WERI-Rb-1 (cell line): ENCODE data around the gene CACNA1I.

Experiments used
- DNase-seq: peaks from one replicate; pipeline ENCODE4 v3.0.0-alpha.2; 2020
- H3K27ac ChIP-seq: fragments of 250-450 bp; sonication (Bioruptor Pico); 2 replicates; pipeline ENCODE4 v1.5.1; 2020; ENCODE audit warnings: mild to moderate bottlenecking, moderate library complexity
- H3K27me3 ChIP-seq: fragments of 250-450 bp; sonication (Bioruptor Pico); 2 replicates; pipeline ENCODE4 v1.5.1; 2021; ENCODE audit warnings: mild to moderate bottlenecking, low read depth, moderate library complexity; ENCODE audit not compliant: insufficient read depth, severe bottlenecking
- H3K36me3 ChIP-seq: fragments of 250-450 bp; sonication (Bioruptor Pico); 2 replicates; pipeline ENCODE4 v1.5.1; 2020; ENCODE audit warnings: mild to moderate bottlenecking, moderate library complexity
- H3K4me3 ChIP-seq: 2 replicates; pipeline ENCODE4 v1.5.1; 2011; ENCODE audit warnings: low read depth, mild to moderate bottlenecking, control low read depth, low read length
- H3K9me3 ChIP-seq: fragments of 250-450 bp; sonication (Bioruptor Pico); 2 replicates; pipeline ENCODE4 v1.5.1; 2021; ENCODE audit warnings: mild to moderate bottlenecking, moderate library complexity; ENCODE audit not compliant: severe bottlenecking
- TF ChIP-seq, protein P1 (sequence below): IDR thresholded peaks from 2 replicates; pipeline ENCODE4 v1.5.1; 2011; ENCODE audit warnings: low read depth, mild to moderate bottlenecking, control low read depth, inconsistent platforms, low read length

Gene CACNA1I

DNA sequence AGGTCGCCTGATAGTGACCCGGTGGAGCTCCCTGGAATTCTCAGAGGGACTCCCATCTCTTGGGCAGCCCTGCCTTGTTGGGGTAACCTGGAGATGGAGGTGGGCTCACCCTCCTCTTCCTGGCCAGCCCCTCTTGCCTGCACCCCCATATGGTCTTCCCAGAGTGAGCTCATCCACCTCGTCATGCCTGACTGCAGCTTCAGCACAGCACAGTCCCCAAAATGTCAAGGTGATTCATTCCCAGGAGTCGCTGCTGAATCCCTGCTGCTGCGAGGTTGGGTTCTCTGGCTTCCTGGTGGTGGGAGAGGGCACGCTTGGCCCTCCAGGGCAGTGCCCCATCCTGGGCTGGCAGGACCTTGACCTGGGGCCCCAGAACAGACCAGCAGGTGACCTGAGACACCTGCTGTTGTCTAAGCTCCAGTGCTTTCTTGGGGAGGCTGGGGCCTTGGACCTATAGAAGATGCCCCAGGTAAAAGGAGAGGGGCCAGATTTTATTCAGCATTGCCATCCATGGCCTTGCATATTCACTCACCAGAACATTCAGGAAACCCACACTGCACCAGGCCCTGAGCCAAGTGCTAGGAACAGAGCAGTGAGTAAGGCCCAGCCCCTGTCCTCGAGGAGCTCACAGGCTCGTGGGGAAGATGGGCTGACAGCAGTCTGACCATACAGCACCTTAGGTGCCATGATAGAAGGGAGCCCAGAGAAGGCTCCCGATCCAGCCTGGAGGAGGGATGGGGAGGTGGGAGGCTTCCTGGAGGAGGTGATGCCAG, 72.9 kb downstream of the CACNA1I start:
- no peak for DNase-seq
- Histone ChIP-seq H3K36me3 (no peaks in the 10 kb centered on the region), H3K27me3 (no peaks in the 10 kb centered on the region), H3K9me3 (no peaks in the 10 kb centered on the region), H3K27ac (no peak overlapping the region), H3K4me3 (no peak overlapping the region)
- TF ChIP-seq, protein P1, sequence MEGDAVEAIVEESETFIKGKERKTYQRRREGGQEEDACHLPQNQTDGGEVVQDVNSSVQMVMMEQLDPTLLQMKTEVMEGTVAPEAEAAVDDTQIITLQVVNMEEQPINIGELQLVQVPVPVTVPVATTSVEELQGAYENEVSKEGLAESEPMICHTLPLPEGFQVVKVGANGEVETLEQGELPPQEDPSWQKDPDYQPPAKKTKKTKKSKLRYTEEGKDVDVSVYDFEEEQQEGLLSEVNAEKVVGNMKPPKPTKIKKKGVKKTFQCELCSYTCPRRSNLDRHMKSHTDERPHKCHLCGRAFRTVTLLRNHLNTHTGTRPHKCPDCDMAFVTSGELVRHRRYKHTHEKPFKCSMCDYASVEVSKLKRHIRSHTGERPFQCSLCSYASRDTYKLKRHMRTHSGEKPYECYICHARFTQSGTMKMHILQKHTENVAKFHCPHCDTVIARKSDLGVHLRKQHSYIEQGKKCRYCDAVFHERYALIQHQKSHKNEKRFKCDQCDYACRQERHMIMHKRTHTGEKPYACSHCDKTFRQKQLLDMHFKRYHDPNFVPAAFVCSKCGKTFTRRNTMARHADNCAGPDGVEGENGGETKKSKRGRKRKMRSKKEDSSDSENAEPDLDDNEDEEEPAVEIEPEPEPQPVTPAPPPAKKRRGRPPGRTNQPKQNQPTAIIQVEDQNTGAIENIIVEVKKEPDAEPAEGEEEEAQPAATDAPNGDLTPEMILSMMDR: no peak

DNA sequence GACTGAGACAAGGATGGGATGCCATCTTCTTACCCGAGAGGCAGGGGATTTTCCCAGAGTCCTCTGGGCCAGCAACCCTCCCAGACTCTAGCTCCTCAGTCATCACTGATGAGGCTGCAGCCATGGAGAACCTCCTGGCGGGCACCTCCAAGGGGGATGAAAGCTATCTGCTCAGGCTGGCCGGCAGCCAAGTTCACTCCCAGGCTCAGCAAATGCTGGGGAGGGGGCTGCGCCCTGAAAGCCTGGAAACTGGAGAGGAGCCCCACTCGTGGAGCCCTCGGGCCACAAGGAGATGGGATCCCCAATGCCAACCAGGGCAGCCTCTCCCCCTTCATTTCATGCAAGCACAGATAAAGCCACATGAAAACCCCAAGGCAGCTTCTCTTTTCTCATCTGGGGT, 75.0 kb downstream of the CACNA1I start:
- TF ChIP-seq, protein P1: no peak
- H3K27me3 ChIP-seq: no peaks in the 10 kb centered on the region
- H3K9me3 ChIP-seq: no peaks in the 10 kb centered on the region
- H3K36me3 ChIP-seq: no peaks in the 10 kb centered on the region
- no peak overlapping the region for H3K4me3 ChIP-seq
- H3K27ac ChIP-seq: no peak overlapping the region
- no peak for DNase-seq

DNA sequence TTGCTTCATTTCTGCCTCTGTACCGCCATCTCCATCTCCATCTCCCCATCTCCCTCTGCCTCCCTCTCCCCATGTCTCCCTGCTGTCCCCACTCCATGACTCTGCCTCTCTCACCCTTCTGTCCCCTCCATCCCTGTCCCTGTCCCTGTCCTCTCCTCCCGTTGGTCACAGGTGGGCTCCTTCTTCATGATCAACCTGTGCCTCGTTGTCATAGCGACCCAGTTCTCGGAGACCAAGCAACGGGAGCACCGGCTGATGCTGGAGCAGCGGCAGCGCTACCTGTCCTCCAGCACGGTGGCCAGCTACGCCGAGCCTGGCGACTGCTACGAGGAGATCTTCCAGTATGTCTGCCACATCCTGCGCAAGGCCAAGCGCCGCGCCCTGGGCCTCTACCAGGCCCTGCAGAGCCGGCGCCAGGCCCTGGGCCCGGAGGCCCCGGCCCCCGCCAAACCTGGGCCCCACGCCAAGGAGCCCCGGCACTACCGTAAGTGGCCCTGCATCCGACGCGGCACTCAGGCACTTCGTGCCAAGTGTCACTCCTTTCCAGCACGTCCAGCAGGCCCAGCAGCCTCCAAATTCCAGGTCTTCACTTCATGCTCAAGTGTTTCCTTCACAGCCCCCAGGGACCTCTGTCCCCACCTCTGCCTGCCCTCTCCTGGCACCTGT, 76.0 kb downstream of the CACNA1I start:
- Histone ChIP-seq H3K27me3 (no peaks in the 10 kb centered on the region), H3K9me3 (no peaks in the 10 kb centered on the region), H3K27ac (no peak overlapping the region), H3K36me3 (no peaks in the 10 kb centered on the region), H3K4me3 (no peak overlapping the region)
- no peak for DNase-seq
- TF ChIP-seq, protein P1: no peak

DNA sequence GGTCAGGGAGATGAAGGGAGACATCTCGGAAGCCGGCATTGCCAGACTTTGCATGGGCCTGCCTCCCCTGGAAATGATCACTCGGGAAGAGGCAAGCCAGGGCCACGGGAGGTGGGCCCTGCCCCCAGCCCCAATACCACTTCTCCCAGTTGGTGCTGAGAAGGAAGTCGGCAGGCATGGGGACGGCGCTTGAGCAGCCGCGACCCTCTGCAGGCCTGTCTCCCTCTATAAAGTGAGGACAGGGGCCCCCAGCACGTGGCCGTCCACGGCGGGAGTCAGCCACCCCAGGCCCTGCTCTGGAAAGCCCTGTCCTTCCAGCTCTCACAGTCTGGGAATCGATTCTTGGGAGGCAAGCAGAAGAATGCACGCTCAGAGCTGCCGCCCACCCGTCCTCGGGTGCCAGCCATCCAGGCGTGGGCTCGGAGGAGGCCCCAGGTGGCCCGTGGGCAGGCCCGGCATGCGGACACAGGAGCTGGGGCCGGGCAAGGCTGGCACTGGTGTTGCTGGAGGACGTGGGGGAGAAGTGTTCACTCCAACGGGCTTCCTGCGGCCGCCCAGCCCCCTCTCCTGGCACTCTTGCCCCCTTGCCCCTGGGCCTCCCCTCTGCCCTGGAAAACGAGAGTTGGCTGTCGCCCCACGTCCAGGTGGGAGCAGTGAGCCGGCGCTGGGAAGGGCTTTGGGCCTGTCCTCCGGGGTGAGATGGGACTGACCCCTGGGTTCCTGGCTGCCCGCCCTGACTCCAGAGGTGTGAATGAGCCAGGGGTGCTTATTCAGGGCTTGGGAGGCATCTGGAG, 77.5 kb downstream of the CACNA1I start:
- no peak for DNase-seq
- H3K36me3 ChIP-seq: no peaks in the 10 kb centered on the region
- TF ChIP-seq, protein P1: no peak
- no peak overlapping the region for H3K4me3 ChIP-seq
- no peaks in the 10 kb centered on the region for H3K27me3 ChIP-seq
- H3K9me3 ChIP-seq: no peaks in the 10 kb centered on the region
- H3K27ac ChIP-seq: no peak overlapping the region

DNA sequence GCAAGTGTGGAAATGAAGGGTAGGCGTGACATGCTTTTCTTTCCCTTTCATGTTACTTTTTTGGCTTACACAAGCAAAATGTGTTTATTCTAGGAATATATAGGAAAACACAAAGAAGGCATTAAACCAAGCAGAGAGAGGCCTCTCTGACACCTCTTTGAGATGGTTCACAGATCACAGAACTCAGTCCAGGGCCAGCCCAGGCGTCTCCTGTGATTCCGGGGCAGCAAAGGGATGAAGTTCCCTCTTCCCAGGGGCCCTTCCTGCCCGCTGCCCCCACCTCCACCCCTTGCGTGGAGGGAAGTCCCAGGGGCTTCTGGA, 78.0 kb downstream of the CACNA1I start:
- Histone ChIP-seq H3K36me3 (no peaks in the 10 kb centered on the region), H3K9me3 (no peaks in the 10 kb centered on the region), H3K27ac (no peak overlapping the region), H3K4me3 (no peak overlapping the region), H3K27me3 (no peaks in the 10 kb centered on the region)
- TF ChIP-seq, protein P1: no peak
- no peak for DNase-seq
